ENCODE results near the gene F5.
"Not testable (repeated sequence)": the region's sequence is repeated elsewhere in the genome, so short reads cannot be mapped to it uniquely, and the experiment has no call there.

The F5 gene

GRCh38 chr1:169507413-169507812 lies 78.9 kb downstream of the F5 start:
- peaks cover 0 to 29% (median 9%) of the 10 kb centered on the region in 4 donors for H3K4me1 ChIP-seq
- no peak overlapping the region for H3K4me3 ChIP-seq
- intact Hi-C loops (cut with DNase I; ENCODE audit: low total_unique reads) = no loop called here
- H3K27me3 ChIP-seq = no peaks in the 10 kb centered on the region
- TF ChIP-seq CTCF (IDR thresholded peaks at IDR 0.05) = no peak
- H3K27ac ChIP-seq = no peak overlapping the region
- no peak for DNase-seq
- peaks cover 0 to 5% (median 0%) of the 10 kb centered on the region in 3 donors for H3K9me3 ChIP-seq
- no peaks in the 10 kb centered on the region for H3K36me3 ChIP-seq

- H3K4me3 ChIP-seq; H3K27me3 ChIP-seq; DNase-seq; H3K4me1 ChIP-seq; H3K36me3 ChIP-seq; intact Hi-C loops (cut with DNase I; ENCODE audit: low total_unique reads); H3K27ac ChIP-seq: not testable (repeated sequence)
- peaks cover 0 to 12% (median 0%) of the 10 kb centered on the region in 3 donors for H3K9me3 ChIP-seq
These were observed 82.7 kb downstream of the F5 start for GRCh38 chr1:169503601-169504000.

- no peak for DNase-seq
- intact Hi-C loops (cut with DNase I; ENCODE audit: low total_unique reads) = loop anchor here (5.0 kb wide), 1 partner anchor 118 kb away; no protein-coding TSS in a partner anchor
- H3K27me3 ChIP-seq = no peaks in the 10 kb centered on the region
- H3K4me1 ChIP-seq = no peaks in the 10 kb centered on the region
- H3K9me3 ChIP-seq = peaks cover 0 to 12% (median 0%) of the 10 kb centered on the region in 3 donors
- TF ChIP-seq CTCF (IDR thresholded peaks at IDR 0.05) = no peak
- H3K27ac ChIP-seq = no peak overlapping the region
- H3K4me3 ChIP-seq = no peak overlapping the region
- no peaks in the 10 kb centered on the region for H3K36me3 ChIP-seq
These were observed 86.5 kb downstream of the F5 start for GRCh38 chr1:169499807-169500206.

GRCh38 chr1:169497317-169497716 lies 89.0 kb downstream of the F5 start:
- H3K4me3 ChIP-seq = no peak overlapping the region
- intact Hi-C loops (cut with DNase I; ENCODE audit: low total_unique reads) = loop anchor here (5.0 kb wide), 1 partner anchor 115 kb away; no protein-coding TSS in a partner anchor
- H3K4me1 ChIP-seq = no peaks in the 10 kb centered on the region
- no peak overlapping the region for H3K27ac ChIP-seq
- H3K36me3 ChIP-seq = no peaks in the 10 kb centered on the region
- H3K9me3 ChIP-seq = peaks cover 0 to 6% (median 0%) of the 10 kb centered on the region in 3 donors
- TF ChIP-seq CTCF (IDR thresholded peaks at IDR 0.05) = no peak
- H3K27me3 ChIP-seq = no peaks in the 10 kb centered on the region
- no peak for DNase-seq

- Histone ChIP-seq H3K36me3 (no peaks in the 10 kb centered on the region), H3K27ac (no peak overlapping the region), H3K9me3 (no peaks in the 10 kb centered on the region), H3K4me3 (no peak overlapping the region), H3K4me1 (no peaks in the 10 kb centered on the region), H3K27me3 (no peaks in the 10 kb centered on the region)
- no peak for TF ChIP-seq CTCF (IDR thresholded peaks at IDR 0.05)
- no peak for DNase-seq
- intact Hi-C loops (cut with DNase I; ENCODE audit: low total_unique reads) = loop anchor here (5.0 kb wide), 1 partner anchor 114 kb away; no protein-coding TSS in a partner anchor
These were observed 90.4 kb downstream of the F5 start for GRCh38 chr1:169495916-169496315.

- Histone ChIP-seq H3K9me3 (no peaks in the 10 kb centered on the region), H3K27me3 (no peaks in the 10 kb centered on the region), H3K27ac (no peak overlapping the region), H3K4me1 (no peaks in the 10 kb centered on the region), H3K4me3 (no peak overlapping the region), H3K36me3 (no peaks in the 10 kb centered on the region)
- TF ChIP-seq CTCF (IDR thresholded peaks at IDR 0.05) = no peak
- no peak for DNase-seq
- intact Hi-C loops (cut with DNase I; ENCODE audit: low total_unique reads) = loop anchor here (5.0 kb wide), 1 partner anchor 113 kb away; no protein-coding TSS in a partner anchor
These were observed 91.1 kb downstream of the F5 start for GRCh38 chr1:169495046-169495775.

Measured in tibial artery (tissue), 4 donors.